GM12892 (cell line): Measurements from ENCODE around the gene EMX2.
"Not testable (repeated sequence)": the region's sequence is repeated elsewhere in the genome, so short reads cannot be mapped to it uniquely, and the experiment has no call there.

Source experiments
- DNase-seq: peaks from one replicate; pipeline ENCODE4 v3.0.0; 2011; ENCODE audit not compliant: insufficient read length
- FAIRE-seq: peaks from 2 replicates; lab custom pipeline; 2011; peaks lifted over from hg19 to GRCh38; lab: Jason Lieb, UNC
- POLR2A ChIP-seq: IDR thresholded peaks from 2 replicates; pipeline ENCODE4 v1.6.1; 2011; ENCODE audit warnings: low read depth, low read length, control low read depth
- POLR2AphosphoS5 ChIP-seq: IDR thresholded peaks from 2 replicates; pipeline ENCODE4 v1.6.1; 2011; ENCODE audit warnings: low read depth, low read length, control low read depth
- TAF1 ChIP-seq: IDR thresholded peaks from 2 replicates; pipeline ENCODE4 v1.6.1; 2011; ENCODE audit warnings: low read depth, mild to moderate bottlenecking, control low read depth, low read length, borderline replicate concordance

EMX2 gene

DNA sequence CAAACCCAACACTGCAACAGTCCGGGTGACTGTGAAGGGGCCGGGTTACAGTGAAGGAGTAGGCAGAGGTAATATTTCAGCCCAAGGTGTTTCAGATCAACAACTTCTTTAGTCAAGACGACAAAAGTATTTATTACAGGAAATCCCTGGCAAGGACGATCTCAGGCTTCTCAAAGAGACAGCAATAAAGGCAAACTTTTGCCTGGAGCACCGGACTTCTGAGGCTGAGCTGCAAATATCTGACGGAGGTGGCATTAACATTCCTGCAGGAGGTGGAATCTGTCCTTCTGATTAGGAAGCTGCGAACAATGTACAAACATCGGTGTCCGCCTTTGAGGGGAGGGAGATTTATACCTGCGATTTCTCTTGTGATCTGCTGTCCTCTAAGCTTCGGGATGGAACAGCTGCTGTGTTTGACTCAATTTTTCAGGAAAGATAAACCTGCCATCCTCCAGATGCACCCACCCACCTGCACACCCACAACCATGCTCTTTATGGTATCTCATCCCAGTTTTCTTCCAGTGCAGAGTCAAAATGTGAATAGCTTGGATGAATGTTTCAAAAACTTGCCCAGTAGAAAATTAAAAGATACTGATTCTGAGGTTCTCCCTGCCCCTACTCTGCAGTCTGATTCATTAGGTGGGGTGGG, 32.1 kb downstream of the EMX2 start:
- FAIRE-seq: no peak
- TF ChIP-seq POLR2AphosphoS5 (no peak), POLR2A (no peak), TAF1 (no peak)
- no peak for DNase-seq

DNA sequence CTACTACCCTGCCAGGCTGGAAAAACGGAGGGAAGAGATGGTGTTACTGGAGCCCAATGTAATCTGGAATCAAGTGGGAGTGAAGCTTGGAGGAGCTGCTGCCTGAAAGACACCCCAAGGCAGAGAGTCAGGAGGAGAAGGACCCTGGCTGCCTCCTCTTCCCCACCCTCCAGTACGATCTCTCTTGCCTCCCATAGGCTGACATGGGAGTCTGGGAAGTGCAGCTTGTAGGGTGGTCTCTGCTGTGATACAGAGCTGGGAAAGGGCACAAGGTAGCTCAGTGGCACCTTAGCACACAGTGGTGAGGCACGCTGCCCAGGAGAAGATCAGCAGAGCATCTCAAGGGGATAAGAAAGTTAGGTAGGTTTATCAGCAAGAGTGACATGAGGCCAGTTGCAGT, 35.9 kb downstream of the EMX2 start:
- FAIRE-seq: no peak
- TF ChIP-seq TAF1 (no peak), POLR2AphosphoS5 (no peak), POLR2A (no peak)
- no peak for DNase-seq

DNA sequence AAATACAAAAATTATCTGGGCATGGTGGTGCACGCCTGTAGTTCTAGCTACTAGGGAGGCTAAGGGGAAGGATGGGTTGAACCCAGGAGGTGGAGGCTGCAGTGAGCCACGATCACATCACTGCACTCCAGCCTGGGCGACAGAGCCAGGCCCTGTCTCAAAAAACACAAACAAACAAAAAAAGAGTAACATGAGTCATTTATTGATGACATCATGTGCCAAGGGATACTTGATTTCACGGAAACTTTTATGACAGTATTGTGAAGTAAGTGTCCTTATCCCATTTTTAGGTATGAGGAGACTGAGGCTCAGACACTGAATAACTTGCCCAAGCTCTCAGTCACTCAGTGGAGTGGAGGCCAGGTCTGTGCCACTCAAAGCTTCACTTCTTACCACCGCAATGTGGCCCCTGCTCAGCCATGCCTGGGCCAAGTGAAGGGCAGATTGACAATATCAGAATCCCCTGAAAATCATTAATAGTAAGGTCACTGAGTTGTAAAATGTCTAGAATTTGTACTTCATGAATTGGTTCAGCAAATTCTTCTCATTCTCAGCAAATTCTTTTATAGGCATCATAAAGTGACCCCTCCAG, 36.5 kb downstream of the EMX2 start:
- FAIRE-seq: no peak
- TF ChIP-seq POLR2AphosphoS5 (no peak), POLR2A (no peak), TAF1 (no peak)
- no peak for DNase-seq

DNA sequence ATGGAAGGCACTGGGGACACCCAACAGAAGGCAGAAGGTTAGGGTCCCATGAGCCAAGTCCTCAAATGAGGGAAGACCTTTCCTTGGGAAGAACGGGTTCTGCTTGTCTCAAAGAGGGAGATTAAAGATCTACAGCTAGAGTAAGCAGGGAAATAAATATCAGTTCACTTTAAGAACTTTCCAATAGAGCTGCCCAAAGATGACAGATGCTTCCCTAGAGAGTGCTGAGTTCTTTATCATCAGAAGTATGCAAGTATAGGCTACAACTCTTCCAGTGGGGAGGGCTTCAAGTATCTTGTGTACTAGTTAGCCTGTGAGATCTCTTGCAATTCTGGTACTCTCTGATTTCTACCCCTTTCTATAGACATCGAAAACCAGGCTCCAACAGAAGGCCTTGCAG, 39.4 kb downstream of the EMX2 start:
- no peak for FAIRE-seq

DNA sequence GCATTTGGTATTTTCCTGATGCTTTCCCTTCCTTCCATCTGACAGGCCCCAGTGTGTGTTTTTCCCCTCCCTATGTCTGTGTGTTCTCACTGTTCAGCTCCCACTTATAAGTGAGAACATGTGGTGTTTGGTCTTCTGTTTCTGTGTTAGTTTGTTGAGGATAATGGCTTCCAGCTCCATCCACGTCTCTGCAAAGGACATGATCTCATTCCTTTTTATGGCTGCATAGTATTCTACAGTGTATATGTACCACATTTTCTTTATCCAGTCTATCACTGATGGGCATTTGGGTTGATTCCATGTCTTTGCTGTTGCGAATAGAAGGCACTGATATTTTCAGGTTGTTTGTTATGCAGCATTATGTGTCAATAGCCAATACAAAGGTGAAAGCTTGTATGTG, 42.3 kb downstream of the EMX2 start:
- FAIRE-seq, DNase-seq: not testable (repeated sequence)

More for the DNA sequence above, 39.4 kb downstream of the EMX2 start:
- no peak for TF ChIP-seq TAF1
- TF ChIP-seq POLR2A: no peak
- TF ChIP-seq POLR2AphosphoS5: no peak
- no peak for DNase-seq

DNA sequence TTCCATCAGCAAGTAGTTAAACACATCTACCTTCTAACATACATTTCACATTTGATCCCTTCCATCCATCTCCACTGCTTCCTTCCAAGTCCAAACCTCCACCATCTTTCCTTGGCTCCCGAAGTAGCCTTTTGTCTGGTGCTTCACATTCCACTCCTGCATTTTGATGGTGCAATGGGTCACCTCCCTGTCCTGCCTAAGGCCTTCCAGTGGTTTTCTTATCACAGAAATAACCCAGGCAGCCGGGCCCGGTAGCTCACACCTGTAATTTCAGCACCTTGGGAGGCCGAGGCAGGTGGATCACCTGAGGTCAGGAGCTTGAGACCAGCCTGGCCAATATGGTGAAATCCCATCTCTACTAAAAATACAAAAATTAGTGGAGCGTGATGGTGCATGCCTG, 44.5 kb downstream of the EMX2 start:
- DNase-seq: no peak
- FAIRE-seq: no peak
- no peak for TF ChIP-seq POLR2A
- no peak for TF ChIP-seq POLR2AphosphoS5
- no peak for TF ChIP-seq TAF1

DNA sequence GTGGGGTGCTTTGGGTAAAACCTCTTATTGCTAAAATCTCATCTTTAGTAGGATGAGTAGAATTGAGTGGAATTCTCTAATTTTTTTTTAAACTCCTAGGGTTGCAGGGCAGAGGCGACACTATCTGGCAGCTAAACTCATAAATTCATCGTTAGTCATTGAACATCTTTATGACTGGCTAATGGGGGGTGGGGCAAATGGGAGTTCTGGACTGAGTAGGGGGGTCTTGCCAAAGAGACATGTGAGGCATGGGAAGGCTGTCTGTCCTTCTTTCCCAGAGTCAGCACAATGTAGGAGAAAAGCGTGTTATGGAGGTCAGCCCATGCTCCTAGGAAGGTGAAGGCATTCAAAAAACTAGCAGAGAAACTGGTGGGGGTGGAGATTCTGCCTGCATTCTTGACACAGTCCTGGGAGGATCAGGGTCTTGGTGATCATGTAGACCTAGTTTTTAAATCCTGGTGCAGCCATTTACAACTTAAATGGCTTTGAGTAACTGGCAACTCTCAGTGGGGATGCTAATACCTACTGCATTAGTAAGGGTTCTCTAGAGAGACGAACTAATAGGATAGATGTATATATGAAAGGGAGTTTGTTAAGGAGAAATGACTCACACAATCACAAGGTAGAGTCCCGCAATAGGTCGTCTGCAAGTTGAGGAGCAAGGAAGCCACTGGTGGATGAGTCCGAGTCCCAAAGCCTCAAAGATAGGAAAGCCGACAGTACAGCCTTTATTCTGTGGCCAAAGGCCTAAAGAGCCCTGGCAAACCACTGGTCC, 47.7 kb downstream of the EMX2 start:
- FAIRE-seq (no peak), DNase-seq (no peak)
- TF ChIP-seq TAF1 (no peak), POLR2AphosphoS5 (no peak), POLR2A (no peak)

DNA sequence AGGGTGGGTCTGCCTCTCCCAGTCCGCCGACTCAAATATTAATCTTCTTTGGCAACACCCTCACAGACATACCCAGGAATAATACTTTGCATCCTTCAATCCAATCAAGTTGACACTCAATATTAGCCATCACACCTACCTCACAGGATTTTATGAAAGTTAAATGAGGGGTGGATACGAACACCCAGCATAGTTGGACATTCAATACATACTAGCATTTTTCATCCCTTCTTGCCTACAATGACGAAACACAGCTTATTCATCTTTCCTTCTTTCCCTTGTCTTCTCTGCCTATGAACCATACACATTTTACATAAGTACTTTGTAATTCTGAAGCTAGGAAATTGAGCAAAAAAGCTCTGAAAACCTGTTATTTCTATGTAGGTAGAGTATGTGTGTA, 48.5 kb downstream of the EMX2 start:
- FAIRE-seq (no peak), DNase-seq (no peak)
- no peak for TF ChIP-seq POLR2AphosphoS5
- no peak for TF ChIP-seq POLR2A
- no peak for TF ChIP-seq TAF1

DNA sequence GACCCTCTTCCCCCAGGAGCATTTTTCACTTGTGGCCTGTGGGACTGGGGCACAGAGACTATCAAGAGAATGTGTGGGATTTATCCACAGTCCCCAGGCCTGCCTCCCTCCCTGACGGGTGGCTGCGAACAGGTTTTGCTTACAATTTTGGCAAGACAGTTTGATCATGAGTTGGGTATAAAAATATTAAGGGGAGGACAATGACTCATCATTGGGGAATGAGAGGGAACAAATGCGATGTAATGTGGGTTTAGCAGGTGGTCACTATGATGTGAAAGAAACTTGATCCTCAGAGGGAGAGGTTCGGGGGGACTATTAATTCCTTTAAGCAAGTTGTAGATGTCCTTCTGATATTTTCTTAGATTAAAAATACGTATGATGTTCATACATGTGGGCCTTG, 52.2 kb downstream of the EMX2 start:
- DNase-seq (no peak), FAIRE-seq (no peak)
- TF ChIP-seq POLR2AphosphoS5 (no peak), POLR2A (no peak), TAF1 (no peak)

DNA sequence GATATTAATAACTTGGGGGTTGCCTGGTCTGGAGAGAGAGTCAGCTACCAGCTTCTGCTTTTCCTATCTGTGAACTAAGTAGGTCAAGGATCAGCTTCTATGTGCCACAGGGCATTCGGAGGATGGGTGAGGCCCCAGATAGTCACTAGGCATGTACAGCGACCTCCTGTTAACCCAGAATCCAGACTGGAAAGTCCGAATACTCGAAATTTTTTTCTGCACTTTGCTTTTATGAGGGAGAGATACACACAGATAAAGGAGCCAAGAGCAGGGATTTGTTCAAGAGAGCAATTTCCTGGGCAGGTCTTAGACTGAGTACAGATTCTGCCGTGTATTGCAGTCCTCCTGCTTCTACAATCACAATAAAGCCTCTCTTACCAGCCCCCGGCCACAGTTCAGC, 54.2 kb downstream of the EMX2 start:
- DNase-seq: no peak
- FAIRE-seq: no peak
- TF ChIP-seq POLR2A: no peak
- no peak for TF ChIP-seq TAF1
- no peak for TF ChIP-seq POLR2AphosphoS5

DNA sequence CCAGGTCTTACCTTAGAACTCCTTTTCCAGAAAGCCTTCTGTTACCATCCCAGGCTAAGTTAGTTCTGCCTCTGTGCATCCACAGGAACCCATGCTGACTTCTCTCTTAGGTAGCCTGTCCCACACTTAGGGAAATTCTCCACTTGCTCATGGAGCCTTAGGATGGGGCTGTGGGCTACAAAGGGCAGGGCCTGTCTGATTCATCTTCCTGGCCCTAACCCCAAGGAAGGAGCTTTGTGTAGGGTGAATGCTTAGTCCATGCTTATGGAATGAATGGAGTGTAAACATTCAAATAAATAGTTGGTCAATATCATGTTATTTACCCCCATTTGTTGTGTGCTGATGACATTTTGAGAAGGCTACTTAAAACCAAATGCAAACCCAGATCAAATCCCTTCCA, 54.7 kb downstream of the EMX2 start:
- DNase-seq: no peak
- no peak for FAIRE-seq
- TF ChIP-seq POLR2AphosphoS5 (no peak), TAF1 (no peak), POLR2A (no peak)
